HK-2 (cell line): ENCODE measurements around the gene ADARB2.

ENCODE experiments used
- DNase-seq: peaks from one replicate; pipeline ENCODE4 v3.0.0-alpha.2; 2018; ENCODE audit not compliant: unreplicated experiment

ADARB2 gene

GRCh38 chr10:1686491-1686749, 50.9 kb downstream of the ADARB2 start:
- DNase-seq: no peak

GRCh38 chr10:1685699-1686490, 51.4 kb downstream of the ADARB2 start:
- DNase-seq: no peak

GRCh38 chr10:1684991-1685390, 52.3 kb downstream of the ADARB2 start:
- DNase-seq: no peak

GRCh38 chr10:1683649-1684048, 53.7 kb downstream of the ADARB2 start:
- DNase-seq: no peak

- no peak for DNase-seq
Observed at GRCh38 chr10:1679821-1680650, 57.3 kb downstream of the ADARB2 start.

- no peak for DNase-seq
Observed at GRCh38 chr10:1678084-1678483, 59.2 kb downstream of the ADARB2 start.

GRCh38 chr10:1677307-1677939, 59.9 kb downstream of the ADARB2 start:
- no peak for DNase-seq

- no peak for DNase-seq
Observed at GRCh38 chr10:1674501-1674900, 62.8 kb downstream of the ADARB2 start.

GRCh38 chr10:1673568-1674345, 63.6 kb downstream of the ADARB2 start:
- DNase-seq: no peak

- DNase-seq: no peak
Observed at GRCh38 chr10:1672001-1672781, 65.1 kb downstream of the ADARB2 start.

GRCh38 chr10:1671366-1672000, 65.8 kb downstream of the ADARB2 start:
- no peak for DNase-seq

- no peak for DNase-seq
Observed at GRCh38 chr10:1670541-1671365, 66.6 kb downstream of the ADARB2 start.

- no peak for DNase-seq
Observed at GRCh38 chr10:1669433-1669832, 67.9 kb downstream of the ADARB2 start.

GRCh38 chr10:1668399-1668798, 68.9 kb downstream of the ADARB2 start:
- no peak for DNase-seq

GRCh38 chr10:1667392-1667791, 69.9 kb downstream of the ADARB2 start:
- DNase-seq: no peak

GRCh38 chr10:1666147-1666546, 71.2 kb downstream of the ADARB2 start:
- no peak for DNase-seq

- DNase-seq: no peak
Observed at GRCh38 chr10:1665681-1666080, 71.6 kb downstream of the ADARB2 start.

GRCh38 chr10:1665021-1665661, 72.2 kb downstream of the ADARB2 start:
- DNase-seq: no peak

GRCh38 chr10:1664333-1664964, 72.9 kb downstream of the ADARB2 start:
- no peak for DNase-seq
